GM12878 (cell line): ENCODE measurements around the gene CALCR. TPM values are rescaled to one million over a fixed set of nuclear protein-coding genes. Genes with fewer than 3 reads are reported as not detected.

ENCODE experiments used
- ATAC-seq: fragments of 200-7000 bp; cut with Tn5 transposase; 3 replicates; pipeline ENCODE4 v1.9.1; 2020; ENCODE audit warnings: mild to moderate bottlenecking, moderate library complexity
- BruUV-seq: library from RNA; stranded (reverse); fragments of 400-500 nt; replicated peaks from 2 replicates; lab custom pipeline; 2021; lab: Mats Ljungman, UMichigan
- CTCF ChIA-PET: fragments of 300-600 bp; sonication (Branson Sonifier 250); formaldehyde crosslinking; extraction: SDS; loops from one replicate; lab custom pipeline; 2021; ENCODE audit warnings: inconsistent platforms; lab: Yijun Ruan, JAX
- POLR2A ChIA-PET: fragments of 350-600 bp; formaldehyde crosslinking; extraction: SDS; loops from one replicate; lab custom pipeline; 2021; ENCODE audit warnings: inconsistent platforms; lab: Charles Lee
- RAD21 ChIA-PET: fragments of 300-600 bp; sonication (Branson Sonifier 250); formaldehyde crosslinking; loops from one replicate; lab custom pipeline; 2023; ENCODE audit warnings: antibody characterized with exemption; ENCODE audit not compliant: unreplicated experiment; lab: Charles Lee
- SMC1A ChIA-PET: fragments of 300-600 bp; sonication (Branson Sonifier 250); formaldehyde crosslinking; loops from one replicate; lab custom pipeline; 2023; ENCODE audit not compliant: unreplicated experiment, uncharacterized antibody; lab: Charles Lee
- DNase-seq: peaks from one replicate; pipeline ENCODE4 v3.0.0-alpha.2; 2011; ENCODE audit warnings: low read depth, low spot score
- FAIRE-seq: peaks from 3 replicates; lab custom pipeline; 2011; peaks lifted over from hg19 to GRCh38; lab: Jason Lieb, UNC
- H2AFZ ChIP-seq: 2 replicates; pipeline ENCODE4 v1.6.0; 2011; ENCODE audit warnings: low read depth, low read length, control low read depth; ENCODE audit not compliant: control insufficient read depth
- H3K27ac ChIP-seq: 2 replicates; pipeline ENCODE4 v1.5.1; 2011; ENCODE audit warnings: control low read depth; ENCODE audit not compliant: control insufficient read depth, insufficient read depth
- H3K27me3 ChIP-seq, 2 experiments: replicated peaks in 1 of 2; 2 replicates each; pipeline versions ENCODE4 v1.6.0 to v1.6.1; 2011; ENCODE audit warnings: low read length in 1 of 2; ENCODE audit not compliant: control insufficient read depth in 2 of 2, insufficient read depth in 2 of 2
- H3K36me3 ChIP-seq, 2 experiments: 2 replicates each; pipeline ENCODE4 v1.5.1; 2011; ENCODE audit warnings: low read length in 1 of 2; ENCODE audit not compliant: control insufficient read depth in 2 of 2, insufficient read depth in 2 of 2
- H3K4me1 ChIP-seq: 2 replicates; pipeline ENCODE4 v1.6.1; 2011; ENCODE audit warnings: mild to moderate bottlenecking, low read length, moderate library complexity, mixed read lengths; ENCODE audit not compliant: control insufficient read depth, insufficient read depth
- H3K4me2 ChIP-seq: 2 replicates; pipeline ENCODE4 v1.6.0; 2011; ENCODE audit warnings: control low read depth; ENCODE audit not compliant: control insufficient read depth, insufficient read depth
- H3K4me3 ChIP-seq: fragments of 200-600 bp; sonication (generic); 2 replicates; pipeline ENCODE4 v1.5.1; 2016
- H3K79me2 ChIP-seq: 2 replicates; pipeline ENCODE4 v1.6.0; 2011; ENCODE audit warnings: low read length; ENCODE audit not compliant: control insufficient read depth, insufficient read depth
- H3K9ac ChIP-seq: 2 replicates; pipeline ENCODE4 v1.8.0; 2011; ENCODE audit warnings: low read length, control low read depth, mixed read lengths; ENCODE audit not compliant: control insufficient read depth, insufficient read depth
- H3K9me3 ChIP-seq: replicated peaks from 3 replicates; pipeline ENCODE4 v1.5.1; 2011; ENCODE audit warnings: mild to moderate bottlenecking, low read length; ENCODE audit not compliant: control insufficient read depth, insufficient read depth
- H4K20me1 ChIP-seq: 2 replicates; pipeline ENCODE4 v1.6.0; 2011; ENCODE audit not compliant: control insufficient read depth, insufficient read depth
- ATF2 ChIP-seq: IDR thresholded peaks from 2 replicates; pipeline ENCODE4 v1.6.1; 2012; ENCODE audit warnings: low read length, inconsistent platforms
- ATF7 ChIP-seq: fragments of 450-650 bp; IDR thresholded peaks from 2 replicates; pipeline ENCODE4 v1.6.1; 2016; ENCODE audit warnings: low read depth, mild to moderate bottlenecking
- E2F8 ChIP-seq: fragments of 450-650 bp; IDR thresholded peaks from 2 replicates; pipeline ENCODE4 v1.6.1; 2018; ENCODE audit warnings: mild to moderate bottlenecking, low read depth, moderate library complexity; ENCODE audit not compliant: partially characterized antibody
- IRF4 ChIP-seq: IDR thresholded peaks from 2 replicates; pipeline ENCODE4 v1.6.1; 2011; ENCODE audit warnings: low read depth, low read length
- KAT2A ChIP-seq: conservative IDR thresholded peaks from 2 replicates; pipeline ENCODE4 v1.6.1; 2011; ENCODE audit warnings: low read depth, low read length; ENCODE audit not compliant: control insufficient read depth
- NR2C2 ChIP-seq: IDR thresholded peaks from 2 replicates; pipeline ENCODE4 v1.6.1; 2011; ENCODE audit warnings: borderline replicate concordance, low read depth; ENCODE audit not compliant: control insufficient read depth, insufficient read length
- PAX5 ChIP-seq: IDR thresholded peaks from 2 replicates; pipeline ENCODE4 v1.6.1; 2011; ENCODE audit warnings: low read depth, low read length, borderline replicate concordance
- RFX5 ChIP-seq: IDR thresholded peaks from 2 replicates; pipeline ENCODE4 v1.6.1; 2011; ENCODE audit warnings: low read depth, low read length, improper control_type of control experiment
- SMARCA5 ChIP-seq: fragments of 450-650 bp; IDR thresholded peaks from 2 replicates; pipeline ENCODE4 v1.6.1; 2017; ENCODE audit warnings: mild to moderate bottlenecking
- SRF ChIP-seq, 2 experiments: IDR thresholded peaks; 2 replicates each; pipeline ENCODE4 v1.6.1; 2011; ENCODE audit warnings: low read depth in 2 of 2, low read length in 2 of 2, mild to moderate bottlenecking in 1 of 2, moderate library complexity in 1 of 2
- WGBS: methylation state at CpG from one replicate; pipeline ENCODE4 v1.1.6; 2016; ENCODE audit warnings: low lambda C conversion rate; ENCODE audit not compliant: insufficient replicate concordance, insufficient coverage; ENCODE audit errors: missing lambda C conversion rate; 5-methylcytosine and 5-hydroxymethylcytosine counted together
- in situ Hi-C: fragments of 300-500 bp; cut with MboI; formaldehyde crosslinking; loops from 9 replicates; pipeline ENCODE4 v1.14.3; 2018; ENCODE audit warnings: mixed read lengths
- intact Hi-C: fragments of 100-400 bp; cut with micrococcal nuclease; formaldehyde crosslinking; loops from one replicate; pipeline ENCODE4 v1.14.2; 2022; ENCODE audit not compliant: unreplicated experiment
- polyA plus RNA-seq, 11 experiments: library from polyadenylated mRNA; depleted of rRNA in 4 of 11; unstranded in 6 of 11; stranded (reverse) in 5 of 11; fragments of >200 nt; fragmentation: Nextera tagmentation in 4 of 11; fragmentation: Illumina TruSeq in 1 of 11; extraction: Ambion mirVana in 4 of 11; extraction: Trizol in 1 of 11; gene quantifications; 1 replicate in 1 of 11; 2 replicates in 10 of 11; pipeline versions ENCODE4 v1.2.1 to v1.2.3, GENCODE V29; 2011 to 2016; ENCODE audit warnings: inconsistent platforms in 2 of 11, missing spikeins in 2 of 11, low read depth in 1 of 11
- total RNA-seq, 4 experiments: library from RNA; depleted of rRNA in 3 of 4; stranded (reverse); fragments of >200 nt in 3 of 4; fragmentation: Illumina TruSeq in 1 of 4; extraction: Trizol in 1 of 4; gene quantifications; 2 replicates each; pipeline versions ENCODE4 v1.2.1 to v1.2.3, GENCODE V29; 2013 to 2021
- TF ChIP-seq, protein P1 (sequence below): fragments of 450-650 bp; IDR thresholded peaks from 2 replicates; pipeline ENCODE4 v1.6.1; 2017; ENCODE audit warnings: borderline replicate concordance
- TF ChIP-seq, protein P2 (sequence below): fragments of 450-650 bp; IDR thresholded peaks from 2 replicates; pipeline ENCODE4 v1.6.1; 2016; ENCODE audit warnings: mild to moderate bottlenecking, moderate library complexity, borderline replicate concordance

The CALCR gene
- total and polyA plus RNA-seq, 10 of the 15 experiments (the other 5 are each of a cell fraction or from before 2014, with no cell fraction given), result not detected

DNA sequence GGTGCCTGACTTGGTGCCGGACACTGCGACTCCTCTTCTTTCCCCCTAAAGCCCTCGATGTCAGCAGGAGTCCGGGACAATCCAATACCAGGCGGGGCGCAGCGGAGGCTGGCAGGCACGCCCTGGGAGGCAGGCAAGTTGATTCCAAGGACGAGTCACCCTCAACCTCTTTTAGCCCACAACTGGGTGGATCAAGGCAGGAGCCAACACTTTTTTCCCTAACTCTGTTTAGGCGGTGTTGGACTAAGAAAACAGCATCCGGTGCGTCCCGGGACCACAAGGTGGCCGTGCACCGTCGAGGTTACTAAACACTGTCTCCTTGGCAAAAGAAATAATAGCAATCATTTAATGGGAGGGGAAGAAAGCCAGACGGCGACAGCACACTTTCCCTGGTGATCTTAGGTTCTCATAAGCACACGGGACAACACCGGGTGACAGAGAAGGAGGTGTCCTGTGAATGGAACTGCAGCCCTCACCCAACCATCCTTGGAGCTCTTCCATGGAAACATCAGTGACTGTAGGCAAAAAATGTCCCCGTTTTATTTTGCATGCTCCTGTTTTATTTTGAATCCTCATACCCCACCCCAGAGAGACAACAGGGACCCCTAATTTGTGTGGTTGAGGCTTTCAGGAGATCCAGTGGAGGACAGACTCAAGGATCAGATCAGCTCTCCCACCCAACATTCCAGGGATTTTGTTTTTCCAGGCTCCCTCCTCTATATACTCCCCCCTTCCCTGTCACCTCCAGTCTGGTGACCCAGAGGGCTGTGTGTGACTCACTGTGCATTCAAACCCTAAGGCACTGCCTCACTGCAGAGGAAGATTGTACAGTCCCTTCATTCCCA is 1.3 kb upstream of the CALCR start:
- SMC1A ChIA-PET, result no interaction called here
- FAIRE-seq, result no peak

More for the DNA sequence above, 1.3 kb upstream of the CALCR start:
- Histone ChIP-seq H3K4me3 (no peak overlapping the region), H3K9me3 (no peaks in the 10 kb centered on the region), H3K79me2 (no peaks in the 10 kb centered on the region), H3K4me1 (no peaks in the 10 kb centered on the region), H3K27ac (no peak overlapping the region), H3K9ac (no peak overlapping the region), H3K36me3 (no peaks in the 10 kb centered on the region), H3K27me3 (peaks cover 0 to 6% of the 10 kb centered on the region in 2 experiments; a peak in 2 of 4 replicates), H4K20me1 (no peaks in the 10 kb centered on the region), H3K4me2 (no peak overlapping the region), H2AFZ (no peak overlapping the region)
- ATAC-seq (no peak), DNase-seq (no peak)
- ChIA-PET CTCF (no interaction called here), RAD21 (no interaction called here), POLR2A (no interaction called here)
- 22% methylated on average over 18 of the region's 21 CpGs for WGBS
- no peak for TF ChIP-seq SMARCA5
- TF ChIP-seq ATF2, result no peak
- no peak for TF ChIP-seq KAT2A
- no peak for TF ChIP-seq NR2C2
- TF ChIP-seq RFX5, result no peak
- TF ChIP-seq IRF4, result no peak
- TF ChIP-seq ATF7, result no peak
- TF ChIP-seq, protein P1, sequence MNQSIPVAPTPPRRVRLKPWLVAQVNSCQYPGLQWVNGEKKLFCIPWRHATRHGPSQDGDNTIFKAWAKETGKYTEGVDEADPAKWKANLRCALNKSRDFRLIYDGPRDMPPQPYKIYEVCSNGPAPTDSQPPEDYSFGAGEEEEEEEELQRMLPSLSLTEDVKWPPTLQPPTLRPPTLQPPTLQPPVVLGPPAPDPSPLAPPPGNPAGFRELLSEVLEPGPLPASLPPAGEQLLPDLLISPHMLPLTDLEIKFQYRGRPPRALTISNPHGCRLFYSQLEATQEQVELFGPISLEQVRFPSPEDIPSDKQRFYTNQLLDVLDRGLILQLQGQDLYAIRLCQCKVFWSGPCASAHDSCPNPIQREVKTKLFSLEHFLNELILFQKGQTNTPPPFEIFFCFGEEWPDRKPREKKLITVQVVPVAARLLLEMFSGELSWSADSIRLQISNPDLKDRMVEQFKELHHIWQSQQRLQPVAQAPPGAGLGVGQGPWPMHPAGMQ, result no peak
- TF ChIP-seq, protein P2, sequence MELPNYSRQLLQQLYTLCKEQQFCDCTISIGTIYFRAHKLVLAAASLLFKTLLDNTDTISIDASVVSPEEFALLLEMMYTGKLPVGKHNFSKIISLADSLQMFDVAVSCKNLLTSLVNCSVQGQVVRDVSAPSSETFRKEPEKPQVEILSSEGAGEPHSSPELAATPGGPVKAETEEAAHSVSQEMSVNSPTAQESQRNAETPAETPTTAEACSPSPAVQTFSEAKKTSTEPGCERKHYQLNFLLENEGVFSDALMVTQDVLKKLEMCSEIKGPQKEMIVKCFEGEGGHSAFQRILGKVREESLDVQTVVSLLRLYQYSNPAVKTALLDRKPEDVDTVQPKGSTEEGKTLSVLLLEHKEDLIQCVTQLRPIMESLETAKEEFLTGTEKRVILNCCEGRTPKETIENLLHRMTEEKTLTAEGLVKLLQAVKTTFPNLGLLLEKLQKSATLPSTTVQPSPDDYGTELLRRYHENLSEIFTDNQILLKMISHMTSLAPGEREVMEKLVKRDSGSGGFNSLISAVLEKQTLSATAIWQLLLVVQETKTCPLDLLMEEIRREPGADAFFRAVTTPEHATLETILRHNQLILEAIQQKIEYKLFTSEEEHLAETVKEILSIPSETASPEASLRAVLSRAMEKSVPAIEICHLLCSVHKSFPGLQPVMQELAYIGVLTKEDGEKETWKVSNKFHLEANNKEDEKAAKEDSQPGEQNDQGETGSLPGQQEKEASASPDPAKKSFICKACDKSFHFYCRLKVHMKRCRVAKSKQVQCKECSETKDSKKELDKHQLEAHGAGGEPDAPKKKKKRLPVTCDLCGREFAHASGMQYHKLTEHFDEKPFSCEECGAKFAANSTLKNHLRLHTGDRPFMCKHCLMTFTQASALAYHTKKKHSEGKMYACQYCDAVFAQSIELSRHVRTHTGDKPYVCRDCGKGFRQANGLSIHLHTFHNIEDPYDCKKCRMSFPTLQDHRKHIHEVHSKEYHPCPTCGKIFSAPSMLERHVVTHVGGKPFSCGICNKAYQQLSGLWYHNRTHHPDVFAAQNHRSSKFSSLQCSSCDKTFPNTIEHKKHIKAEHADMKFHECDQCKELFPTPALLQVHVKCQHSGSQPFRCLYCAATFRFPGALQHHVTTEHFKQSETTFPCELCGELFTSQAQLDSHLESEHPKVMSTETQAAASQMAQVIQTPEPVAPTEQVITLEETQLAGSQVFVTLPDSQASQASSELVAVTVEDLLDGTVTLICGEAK, result no peak
- no peak for TF ChIP-seq E2F8
- no peak for TF ChIP-seq SRF (IDR thresholded peaks at IDR 0.05; ENCODE audit: low read depth in 2 of 2, low read length in 2 of 2)
- no peak for TF ChIP-seq PAX5
- in situ Hi-C loops, result no loop called here
- intact Hi-C loops, result no loop called here
- BruUV-seq, result no TSS peak
